Measurements from ENCODE around the gene ZMYM3.

DNA sequence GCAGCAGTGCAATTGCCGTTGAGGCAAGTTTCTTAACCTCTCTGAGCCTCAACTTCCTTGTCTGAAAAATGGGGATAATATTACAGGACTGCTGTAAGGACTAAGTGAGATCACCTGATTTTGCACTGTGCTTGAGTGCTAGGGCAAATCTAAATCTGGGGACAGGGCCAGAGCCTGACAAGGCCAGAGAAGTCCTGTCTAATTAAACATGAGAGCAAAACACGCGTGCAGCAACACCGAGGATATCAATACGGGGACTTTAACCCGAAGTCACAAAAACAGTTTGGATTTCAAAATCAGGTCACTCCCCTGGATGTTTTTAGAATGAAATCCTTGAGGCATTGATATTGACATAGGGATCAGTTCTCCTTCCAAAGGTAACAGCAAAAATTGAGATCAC lies 36.6 kb downstream of the ZMYM3 start:
- TF ChIP-seq, protein P1, sequence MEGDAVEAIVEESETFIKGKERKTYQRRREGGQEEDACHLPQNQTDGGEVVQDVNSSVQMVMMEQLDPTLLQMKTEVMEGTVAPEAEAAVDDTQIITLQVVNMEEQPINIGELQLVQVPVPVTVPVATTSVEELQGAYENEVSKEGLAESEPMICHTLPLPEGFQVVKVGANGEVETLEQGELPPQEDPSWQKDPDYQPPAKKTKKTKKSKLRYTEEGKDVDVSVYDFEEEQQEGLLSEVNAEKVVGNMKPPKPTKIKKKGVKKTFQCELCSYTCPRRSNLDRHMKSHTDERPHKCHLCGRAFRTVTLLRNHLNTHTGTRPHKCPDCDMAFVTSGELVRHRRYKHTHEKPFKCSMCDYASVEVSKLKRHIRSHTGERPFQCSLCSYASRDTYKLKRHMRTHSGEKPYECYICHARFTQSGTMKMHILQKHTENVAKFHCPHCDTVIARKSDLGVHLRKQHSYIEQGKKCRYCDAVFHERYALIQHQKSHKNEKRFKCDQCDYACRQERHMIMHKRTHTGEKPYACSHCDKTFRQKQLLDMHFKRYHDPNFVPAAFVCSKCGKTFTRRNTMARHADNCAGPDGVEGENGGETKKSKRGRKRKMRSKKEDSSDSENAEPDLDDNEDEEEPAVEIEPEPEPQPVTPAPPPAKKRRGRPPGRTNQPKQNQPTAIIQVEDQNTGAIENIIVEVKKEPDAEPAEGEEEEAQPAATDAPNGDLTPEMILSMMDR (conservative IDR thresholded peaks at IDR 0.05 in 1 of 2, IDR thresholded peaks at IDR 0.05 in 1 of 2; ENCODE audit: low read depth in 1 of 2, low read length in 2 of 2): no peak
- TF ChIP-seq EZH2 (IDR thresholded peaks at IDR 0.05; ENCODE audit: low read length, missing control alignments): no peak

Data from fibroblast of lung (primary cell).